HCT116 (cell line): ENCODE results near the gene HUS1. TPM values are rescaled to one million over a fixed set of nuclear protein-coding genes. Genes with fewer than 3 reads are reported as not detected.

Experiments
- ATAC-seq: fragments of 200-7000 bp; cut with Tn5 transposase; 2 replicates; pipeline ENCODE4 v1.9.1; 2020; ENCODE audit warnings: mild to moderate bottlenecking, moderate library complexity
- BruUV-seq: library from RNA; stranded (reverse); fragments of 400-500 nt; replicated peaks from 2 replicates; lab custom pipeline; 2021; lab: Mats Ljungman, UMichigan
- CTCF ChIA-PET: fragments of 300-600 bp; sonication (Branson Sonifier 250); formaldehyde crosslinking; loops from one replicate; lab custom pipeline; 2021; ENCODE audit warnings: antibody characterized with exemption; lab: Charles Lee
- POLR2A ChIA-PET: fragments of 300-600, 350-600 bp; sonication (Branson Sonifier 250); formaldehyde crosslinking; loops from one replicate; lab custom pipeline; 2021; ENCODE audit warnings: antibody characterized with exemption; lab: Charles Lee
- RAD21 ChIA-PET, 2 experiments: fragments of 300-600 bp; sonication (Branson Sonifier 250); formaldehyde crosslinking; loops; one replicate each; lab custom pipeline; 2023; ENCODE audit warnings: low total read pairs in 2 of 2; ENCODE audit not compliant: uncharacterized antibody in 2 of 2, unreplicated experiment in 2 of 2, low non-redundant PET in 1 of 2; lab: Charles Lee
- DNase-seq: peaks from one replicate; pipeline ENCODE4 v3.0.0-alpha.2; 2010; ENCODE audit warnings: low read depth, low spot score
- H2AFZ ChIP-seq: fragments of 200-600 bp; shearing (Covaris generic), sonication (generic); 2 replicates; pipeline ENCODE4 v1.6.1; 2017; ENCODE audit warnings: low read depth, mixed run types, mixed read lengths, antibody characterized with exemption, low read length; ENCODE audit not compliant: poor library complexity, severe bottlenecking
- H3K27ac ChIP-seq: 2 replicates; pipeline ENCODE4 v1.5.1; 2012; ENCODE audit warnings: low read depth, low read length
- H3K27me3 ChIP-seq: fragments of 200-600 bp; sonication (generic); 2 replicates; pipeline ENCODE4 v1.6.1; 2016; ENCODE audit warnings: mixed run types, low read length, mixed read lengths; ENCODE audit not compliant: insufficient read depth
- H3K36me3 ChIP-seq, 2 experiments: fragments of 200-500 bp in 1 of 2; fragments of 200-600 bp in 1 of 2; sonication (Bioruptor generic) in 1 of 2; sonication (generic) in 1 of 2; 2 replicates each; pipeline versions ENCODE4 v1.5.1 to v1.6.1; 2014 to 2016; ENCODE audit warnings: low read length in 2 of 2, inconsistent platforms in 1 of 2, mixed read lengths in 1 of 2, mixed run types in 1 of 2; ENCODE audit not compliant: insufficient read depth in 2 of 2, control insufficient read depth in 1 of 2
- H3K4me1 ChIP-seq, 2 experiments: fragments of 200-600 bp in 1 of 2; sonication (generic) in 1 of 2; 2 replicates each; pipeline versions ENCODE4 v1.5.1 to v1.6.1; 2012 to 2017; ENCODE audit warnings: low read length in 2 of 2, inconsistent platforms in 1 of 2, mild to moderate bottlenecking in 1 of 2, mixed read lengths in 1 of 2, mixed run types in 1 of 2, moderate library complexity in 1 of 2; ENCODE audit not compliant: insufficient read depth in 2 of 2, control insufficient read depth in 1 of 2
- H3K4me2 ChIP-seq: fragments of 200-600 bp; sonication (generic); 2 replicates; pipeline ENCODE4 v1.6.1; 2017; ENCODE audit warnings: mixed run types, low read length, mixed read lengths
- H3K4me3 ChIP-seq, 2 experiments: fragments of 200-600 bp in 1 of 2; sonication (generic) in 1 of 2; replicated peaks in 1 of 2; 2 replicates each; pipeline ENCODE4 v1.5.1; 2011 to 2016; ENCODE audit warnings: low read length in 2 of 2, control low read depth in 1 of 2, low read depth in 1 of 2, mild to moderate bottlenecking in 1 of 2, mixed read lengths in 1 of 2, mixed run types in 1 of 2
- H3K79me2 ChIP-seq: fragments of 200-600 bp; sonication (generic); 2 replicates; pipeline ENCODE4 v1.6.1; 2017; ENCODE audit warnings: mild to moderate bottlenecking, mixed run types, low read length, moderate library complexity, mixed read lengths; ENCODE audit not compliant: insufficient read depth
- H3K9ac ChIP-seq: fragments of 200-600 bp; sonication (generic); 2 replicates; pipeline ENCODE4 v1.6.1; 2016; ENCODE audit warnings: low read length, mixed read lengths
- H3K9me2 ChIP-seq: fragments of 200-600 bp; sonication (generic), shearing (Covaris generic); 2 replicates; pipeline ENCODE4 v1.6.1; 2017; ENCODE audit warnings: mixed run types, mild to moderate bottlenecking, moderate library complexity; ENCODE audit not compliant: insufficient read depth
- H3K9me3 ChIP-seq, 2 experiments: fragments of 200-500 bp in 1 of 2; fragments of 200-600 bp in 1 of 2; sonication (Bioruptor generic) in 1 of 2; sonication (generic) in 1 of 2; 2 replicates each; pipeline ENCODE4 v1.6.1; 2014 to 2017; ENCODE audit warnings: low read length in 2 of 2, mixed read lengths in 2 of 2, inconsistent platforms in 1 of 2, low read depth in 1 of 2, mild to moderate bottlenecking in 1 of 2, mixed run types in 1 of 2, moderate library complexity in 1 of 2; ENCODE audit not compliant: control insufficient read depth in 1 of 2, insufficient read depth in 1 of 2
- H4K20me1 ChIP-seq: fragments of 200-600 bp; sonication (generic), shearing (Covaris generic); 2 replicates; pipeline ENCODE4 v1.6.1; 2017; ENCODE audit warnings: mixed run types, mild to moderate bottlenecking, moderate library complexity; ENCODE audit not compliant: insufficient read depth
- ATF3 ChIP-seq: IDR thresholded peaks from 2 replicates; pipeline ENCODE4 v1.6.1; 2012
- EGR1 ChIP-seq: IDR thresholded peaks from 2 replicates; pipeline ENCODE4 v1.6.1; 2012; ENCODE audit warnings: low read depth
- ELF1 ChIP-seq: IDR thresholded peaks from 2 replicates; pipeline ENCODE4 v1.6.1; 2012; ENCODE audit warnings: low read depth, borderline replicate concordance
- EZH2 ChIP-seq: fragments of 200-600 bp; sonication (generic); IDR thresholded peaks from 2 replicates; pipeline ENCODE4 v1.6.1; 2017; ENCODE audit warnings: antibody characterized with exemption, mixed run types
- EZH2phosphoT487 ChIP-seq: fragments of 200-600 bp; IDR thresholded peaks from 2 replicates; pipeline ENCODE4 v1.6.1; 2018; ENCODE audit warnings: antibody characterized with exemption, borderline replicate concordance
- RAD21 ChIP-seq: IDR thresholded peaks from 2 replicates; pipeline ENCODE4 v1.6.1; 2012; ENCODE audit warnings: low read depth, mild to moderate bottlenecking
- SRF ChIP-seq: IDR thresholded peaks from 2 replicates; pipeline ENCODE4 v1.6.1; 2012; ENCODE audit warnings: low read depth
- intact Hi-C: fragments of 100-400 bp; cut with micrococcal nuclease; formaldehyde crosslinking; loops from 2 replicates; pipeline ENCODE4 v1.10.0; 2022
- total RNA-seq: library from RNA; stranded (reverse); gene quantifications from one replicate; pipeline ENCODE4 v1.2.1, GENCODE V29; 2021; ENCODE audit not compliant: unreplicated experiment
- TF ChIP-seq, protein P1 (sequence below), 3 experiments: fragments of 200-600 bp in 1 of 3; sonication (generic) in 1 of 3; IDR thresholded peaks in 2 of 3; conservative IDR thresholded peaks in 1 of 3; 2 replicates each; pipeline ENCODE4 v1.5.1; 2012 to 2017; ENCODE audit warnings: low read depth in 2 of 3, low read length in 2 of 3, antibody characterized with exemption in 1 of 3, borderline replicate concordance in 1 of 3, control low read depth in 1 of 3, mild to moderate bottlenecking in 1 of 3, mixed read lengths in 1 of 3, mixed run types in 1 of 3, moderate library complexity in 1 of 3; ENCODE audit not compliant: insufficient read depth in 1 of 3

The HUS1 gene
- total RNA-seq, 1 experiment from 2014 or later: 30.0 TPM

GRCh38 chr7:47951374-47951773 is 28.0 kb downstream of the HUS1 start:
- no peak overlapping the region for H3K4me2 ChIP-seq
- H4K20me1 ChIP-seq: no peaks in the 10 kb centered on the region

GRCh38 chr7:47950714-47951113 is 28.7 kb downstream of the HUS1 start:
- no peak overlapping the region for H2AFZ ChIP-seq
- BruUV-seq: no TSS peak
- 0 out of 4 replicates have a peak, but pooled peaks cover under 1 to 2% of the 10 kb centered on the region in 2 experiments for H3K36me3 ChIP-seq
- DNase-seq: no peak
- H3K9ac ChIP-seq: no peak overlapping the region
- no peak overlapping the region for H3K27ac ChIP-seq
- H3K4me1 ChIP-seq: no peaks in the 10 kb centered on the region
- CTCF ChIA-PET: no interaction called here
- intact Hi-C loops: no loop called here
- H3K9me3 ChIP-seq: no peaks in the 10 kb centered on the region
- no peak overlapping the region for H3K4me3 ChIP-seq
- no peaks in the 10 kb centered on the region for H3K27me3 ChIP-seq
- no peaks in the 10 kb centered on the region for H4K20me1 ChIP-seq
- H3K79me2 ChIP-seq: no peaks in the 10 kb centered on the region
- ATAC-seq: no peak
- H3K9me2 ChIP-seq: no peaks in the 10 kb centered on the region
- POLR2A ChIA-PET: no interaction called here
- no peak overlapping the region for H3K4me2 ChIP-seq
- RAD21 ChIA-PET: no interaction called here
- TF ChIP-seq EZH2 (no peak), SRF (no peak), EGR1 (no peak), ATF3 (no peak)

More at GRCh38 chr7:47951374-47951773, 28.0 kb downstream of the HUS1 start:
- DNase-seq: no peak
- Histone ChIP-seq H3K79me2 (peaks cover 3% of the 10 kb centered on the region; the same call in 1 of the 2 replicates), H2AFZ (no peak overlapping the region), H3K27ac (no peak overlapping the region), H3K9ac (no peak overlapping the region), H3K9me2 (no peaks in the 10 kb centered on the region), H3K4me1 (no peaks in the 10 kb centered on the region), H3K9me3 (no peaks in the 10 kb centered on the region), H3K27me3 (no peaks in the 10 kb centered on the region), H3K4me3 (no peak overlapping the region), H3K36me3 (peaks cover 2 to 7% of the 10 kb centered on the region in 2 experiments; a peak in 1 of 4 replicates)
- no peak for TF ChIP-seq RAD21
- TF ChIP-seq ELF1: no peak
- TF ChIP-seq, protein P1, sequence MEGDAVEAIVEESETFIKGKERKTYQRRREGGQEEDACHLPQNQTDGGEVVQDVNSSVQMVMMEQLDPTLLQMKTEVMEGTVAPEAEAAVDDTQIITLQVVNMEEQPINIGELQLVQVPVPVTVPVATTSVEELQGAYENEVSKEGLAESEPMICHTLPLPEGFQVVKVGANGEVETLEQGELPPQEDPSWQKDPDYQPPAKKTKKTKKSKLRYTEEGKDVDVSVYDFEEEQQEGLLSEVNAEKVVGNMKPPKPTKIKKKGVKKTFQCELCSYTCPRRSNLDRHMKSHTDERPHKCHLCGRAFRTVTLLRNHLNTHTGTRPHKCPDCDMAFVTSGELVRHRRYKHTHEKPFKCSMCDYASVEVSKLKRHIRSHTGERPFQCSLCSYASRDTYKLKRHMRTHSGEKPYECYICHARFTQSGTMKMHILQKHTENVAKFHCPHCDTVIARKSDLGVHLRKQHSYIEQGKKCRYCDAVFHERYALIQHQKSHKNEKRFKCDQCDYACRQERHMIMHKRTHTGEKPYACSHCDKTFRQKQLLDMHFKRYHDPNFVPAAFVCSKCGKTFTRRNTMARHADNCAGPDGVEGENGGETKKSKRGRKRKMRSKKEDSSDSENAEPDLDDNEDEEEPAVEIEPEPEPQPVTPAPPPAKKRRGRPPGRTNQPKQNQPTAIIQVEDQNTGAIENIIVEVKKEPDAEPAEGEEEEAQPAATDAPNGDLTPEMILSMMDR (IDR thresholded peaks at IDR 0.05 in 2 of 3, conservative IDR thresholded peaks at IDR 0.05 in 1 of 3; ENCODE audit: borderline replicate concordance in 1 of 3, insufficient read depth in 1 of 3, low read depth in 2 of 3, low read length in 2 of 3): no peak
- TF ChIP-seq EGR1: no peak
- no peak for TF ChIP-seq EZH2phosphoT487
- no TSS peak for BruUV-seq
- no peak for ATAC-seq
- intact Hi-C loops: no loop called here
- ChIA-PET RAD21 (no interaction called here), CTCF (interaction anchor here (1.1 kb wide), 1 partner anchor 159 kb away, joined by 3 read pairs; no protein-coding TSS in a partner anchor), POLR2A (no interaction called here)
